GM19452 (cell line): ENCODE data around the gene DDX17.

Experiments
- ATAC-seq: cut with Tn5 transposase; IDR thresholded peaks from one replicate; pipeline ENCODE4 v1.9.1; 2021; ENCODE audit not compliant: unreplicated experiment

Gene DDX17

GRCh38 chr22:38467438-38467903 lies 38.6 kb downstream of the DDX17 start:
- no peak for ATAC-seq

GRCh38 chr22:38465673-38466490 lies 40.2 kb downstream of the DDX17 start:
- no peak for ATAC-seq

GRCh38 chr22:38464992-38465672 lies 41.0 kb downstream of the DDX17 start:
- ATAC-seq, result no peak

- no peak for ATAC-seq
Measured at GRCh38 chr22:38462960-38463784, 42.9 kb downstream of the DDX17 start.

GRCh38 chr22:38461414-38462081 lies 44.6 kb downstream of the DDX17 start:
- ATAC-seq, result no peak

- no peak for ATAC-seq
Measured at GRCh38 chr22:38461057-38461413, 45.1 kb downstream of the DDX17 start.

- ATAC-seq, result no peak
Measured at GRCh38 chr22:38460426-38460840, 45.7 kb downstream of the DDX17 start.

GRCh38 chr22:38456841-38457699 lies 49.0 kb downstream of the DDX17 start:
- ATAC-seq, result no peak

- ATAC-seq, result no peak
Measured at GRCh38 chr22:38456272-38456835, 49.8 kb downstream of the DDX17 start.

GRCh38 chr22:38455530-38456271 lies 50.4 kb downstream of the DDX17 start:
- ATAC-seq, result no peak

GRCh38 chr22:38455076-38455529 lies 51.0 kb downstream of the DDX17 start, which contains the start of gene KCNJ4:
TSS of gene KCNJ4 (minus strand) at chr22:38455199. CDS start at chr22:38428132, 27,067 bp downstream.
- no peak for ATAC-seq

- no peak for ATAC-seq
Measured at GRCh38 chr22:38454353-38455075, 51.6 kb downstream of the DDX17 start.

GRCh38 chr22:38453996-38454352 lies 52.1 kb downstream of the DDX17 start:
- ATAC-seq, result no peak

- no peak for ATAC-seq
Measured at GRCh38 chr22:38453066-38453672, 52.9 kb downstream of the DDX17 start.

- no peak for ATAC-seq
Measured at GRCh38 chr22:38452373-38453065, 53.6 kb downstream of the DDX17 start.

- ATAC-seq, result no peak
Measured at GRCh38 chr22:38451864-38452263, 54.2 kb downstream of the DDX17 start.

- no peak for ATAC-seq
Measured at GRCh38 chr22:38451404-38451803, 54.7 kb downstream of the DDX17 start.
